IPS-15b (cell line): ENCODE measurements around the gene MANEAL.

Experiments
- H3K27me3 ChIP-seq: one replicate; pipeline ENCODE4 v1.6.1; 2013; ENCODE audit warnings: low read length; ENCODE audit not compliant: control insufficient read depth, insufficient read depth
- H3K36me3 ChIP-seq: one replicate; pipeline ENCODE4 v1.6.1; 2013; ENCODE audit warnings: low read length; ENCODE audit not compliant: control insufficient read depth, insufficient read depth
- H3K4me1 ChIP-seq: one replicate; pipeline ENCODE4 v1.6.1; 2013; ENCODE audit warnings: mild to moderate bottlenecking, low read length; ENCODE audit not compliant: control insufficient read depth, insufficient read depth
- H3K4me3 ChIP-seq: one replicate; pipeline ENCODE4 v1.5.1; 2013; ENCODE audit warnings: low read depth, low read length
- H3K9ac ChIP-seq: one replicate; pipeline ENCODE4 v1.6.1; 2013; ENCODE audit warnings: low read depth, mild to moderate bottlenecking, low read length
- H3K9me3 ChIP-seq: one replicate; pipeline ENCODE4 v1.6.1; 2013; ENCODE audit warnings: mild to moderate bottlenecking, low read length; ENCODE audit not compliant: control insufficient read depth, insufficient read depth

Gene MANEAL

DNA sequence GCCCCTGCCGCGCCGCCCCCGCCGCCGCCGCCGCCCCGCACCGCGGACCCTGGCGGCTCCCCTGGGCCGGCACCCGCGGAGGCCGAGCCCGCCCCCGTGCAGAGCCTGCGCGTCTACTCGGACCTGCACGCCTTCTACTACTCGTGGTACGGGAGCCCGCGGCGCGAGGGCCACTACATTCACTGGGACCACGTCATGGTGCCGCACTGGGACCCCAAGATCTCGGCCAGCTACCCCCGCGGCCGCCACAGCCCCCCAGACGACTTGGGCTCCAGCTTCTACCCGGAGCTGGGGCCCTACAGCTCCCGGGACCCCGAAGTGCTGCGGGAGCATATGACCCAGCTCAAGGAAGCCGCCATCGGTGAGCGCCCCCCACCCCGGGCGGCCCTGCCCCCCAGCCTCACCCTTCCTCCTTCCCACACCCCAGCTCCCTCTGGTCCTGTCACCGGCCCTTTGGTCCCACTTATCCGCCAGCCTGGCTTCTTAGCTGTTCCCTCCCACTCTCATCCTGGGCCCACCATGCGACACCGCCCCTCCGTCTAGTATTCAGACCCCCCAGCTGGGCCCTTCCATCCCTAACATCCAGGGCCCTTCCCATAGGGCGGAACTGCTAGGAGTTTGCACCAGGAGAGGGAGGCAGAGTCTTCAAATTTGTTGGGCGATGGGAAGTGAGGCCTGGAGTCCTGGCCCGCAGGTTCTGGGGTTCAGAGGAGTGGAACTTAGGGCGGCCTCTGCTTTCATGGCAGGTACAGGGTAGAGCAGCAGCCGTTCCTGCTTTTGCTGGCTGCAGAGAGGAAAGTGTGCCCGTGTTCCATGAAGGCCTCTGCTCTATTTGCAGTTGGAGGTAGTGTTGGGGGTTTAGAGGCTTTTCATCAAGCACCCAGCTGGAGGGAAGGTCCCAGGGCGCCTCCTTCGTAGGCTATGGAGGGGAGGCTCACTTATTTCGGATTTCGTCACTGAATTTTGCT is 1.0 kb downstream of the MANEAL start:
- Histone ChIP-seq H3K4me3 (peak overlapping the region; percentile 57), H3K36me3 (peaks cover under 1% of the 10 kb centered on the region), H3K4me1 (no peaks in the 10 kb centered on the region), H3K27me3 (peaks cover 35% of the 10 kb centered on the region), H3K9me3 (no peaks in the 10 kb centered on the region), H3K9ac (no peak overlapping the region)

DNA sequence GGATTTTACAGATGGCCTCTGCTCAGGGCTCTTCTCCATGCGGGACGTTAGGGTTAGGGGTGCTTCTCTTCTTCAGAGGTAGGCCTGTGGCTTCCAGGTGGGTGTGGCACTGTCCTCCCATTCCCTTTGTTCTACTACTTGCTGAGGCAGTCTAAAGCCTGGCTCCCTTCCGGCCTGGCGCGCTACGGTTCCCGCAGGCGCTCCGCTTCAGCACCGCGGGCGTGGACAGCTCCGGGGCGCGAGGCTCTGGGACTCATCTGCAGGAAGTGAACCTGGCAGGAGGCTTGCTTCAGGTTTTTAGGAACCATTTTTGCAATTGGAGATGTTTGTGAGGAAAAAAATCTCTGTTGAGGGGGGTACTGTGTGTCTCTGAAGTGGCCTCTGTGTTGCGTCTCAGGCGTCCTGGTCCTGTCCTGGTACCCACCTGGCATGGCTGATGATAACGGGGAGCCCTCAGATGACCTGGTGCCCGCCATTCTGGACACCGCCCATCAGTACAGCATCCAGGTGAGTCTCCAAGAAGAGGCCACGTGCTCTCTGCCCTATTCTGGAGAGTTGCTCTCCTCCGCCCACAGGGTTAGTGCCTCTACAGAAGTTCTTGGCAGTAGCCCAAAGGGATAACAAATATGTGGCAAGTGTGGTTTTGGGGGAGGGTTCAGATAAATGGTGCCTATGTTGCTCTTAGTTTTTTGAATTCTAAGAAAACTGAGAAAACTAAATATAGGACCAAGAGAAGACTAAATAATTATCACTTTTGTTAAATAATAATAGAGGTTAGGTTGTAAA is 1.9 kb downstream of the MANEAL start:
- H3K36me3 ChIP-seq = peaks cover 9% of the 10 kb centered on the region
- H3K9ac ChIP-seq = no peak overlapping the region
- no peaks in the 10 kb centered on the region for H3K4me1 ChIP-seq
- no peaks in the 10 kb centered on the region for H3K9me3 ChIP-seq
- H3K4me3 ChIP-seq = peak overlapping the region; percentile 57
- H3K27me3 ChIP-seq = peaks cover 32% of the 10 kb centered on the region

DNA sequence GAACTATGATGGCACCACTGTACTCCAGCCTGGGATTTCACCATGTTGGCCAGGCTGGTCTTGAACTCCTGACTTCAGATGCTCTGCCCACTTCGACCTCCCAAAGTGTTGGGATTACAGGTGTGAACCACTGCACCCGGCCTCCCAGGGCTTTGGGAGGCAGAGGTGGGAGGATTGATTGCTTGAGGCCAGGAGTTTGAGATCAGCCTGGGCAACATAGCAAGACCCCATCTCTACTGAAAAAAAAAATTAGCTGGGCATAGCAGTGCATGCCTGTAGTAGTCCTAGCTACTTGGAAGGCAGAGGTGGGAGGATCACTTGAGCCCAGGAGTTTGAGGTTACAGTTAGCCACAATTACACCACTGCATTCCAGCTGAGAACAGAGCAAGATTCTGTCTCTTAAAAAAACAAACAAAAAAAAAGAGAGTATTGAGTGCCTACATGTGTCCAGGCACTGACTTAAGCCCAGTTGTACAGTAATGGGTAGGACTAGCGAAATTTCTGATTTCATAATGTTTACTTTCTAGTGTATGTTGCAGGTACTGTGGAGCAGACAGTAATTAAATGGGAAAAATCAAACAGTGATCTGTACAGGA is 4.2 kb downstream of the MANEAL start:
- Histone ChIP-seq H3K27me3 (peaks cover 11% of the 10 kb centered on the region), H3K4me1 (no peaks in the 10 kb centered on the region), H3K36me3 (peaks cover 18% of the 10 kb centered on the region)

DNA sequence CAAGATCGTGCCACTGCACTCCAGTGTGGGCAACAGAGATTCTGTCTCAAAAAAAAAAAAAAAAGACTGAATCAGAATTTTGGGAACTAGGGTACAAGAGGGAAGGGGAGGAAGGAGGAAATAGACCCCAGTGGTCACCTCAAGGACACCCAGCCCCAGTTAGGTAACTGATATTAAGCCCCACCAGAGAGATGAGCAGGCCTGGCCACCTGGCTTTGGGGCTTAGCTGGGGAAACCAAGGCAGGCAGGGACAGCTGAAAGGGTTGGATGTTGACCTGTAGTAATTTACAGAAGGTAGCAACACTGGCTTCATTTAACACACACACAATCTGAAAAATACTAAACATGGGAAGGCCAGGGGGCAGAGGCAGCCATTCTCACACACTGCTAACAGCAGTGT is 8.8 kb downstream of the MANEAL start:
- H3K9ac ChIP-seq = no peak overlapping the region
- peaks cover 55% of the 10 kb centered on the region for H3K36me3 ChIP-seq
- peaks cover 3% of the 10 kb centered on the region for H3K4me1 ChIP-seq
- H3K27me3 ChIP-seq = no peaks in the 10 kb centered on the region
- H3K9me3 ChIP-seq = no peaks in the 10 kb centered on the region
- no peak overlapping the region for H3K4me3 ChIP-seq

More for the DNA sequence above, 4.2 kb downstream of the MANEAL start:
- H3K4me3 ChIP-seq = no peak overlapping the region
- H3K9ac ChIP-seq = no peak overlapping the region
- H3K9me3 ChIP-seq = no peaks in the 10 kb centered on the region

GRCh38 chr1:37807220-37807554 is 13.5 kb downstream of the MANEAL start:
- peaks cover 3% of the 10 kb centered on the region for H3K4me1 ChIP-seq
- H3K9ac ChIP-seq = peak overlapping the region; percentile 87
- no peaks in the 10 kb centered on the region for H3K27me3 ChIP-seq
- peak overlapping the region; percentile 94 for H3K4me3 ChIP-seq
- H3K36me3 ChIP-seq = peaks cover 41% of the 10 kb centered on the region
- no peaks in the 10 kb centered on the region for H3K9me3 ChIP-seq

DNA sequence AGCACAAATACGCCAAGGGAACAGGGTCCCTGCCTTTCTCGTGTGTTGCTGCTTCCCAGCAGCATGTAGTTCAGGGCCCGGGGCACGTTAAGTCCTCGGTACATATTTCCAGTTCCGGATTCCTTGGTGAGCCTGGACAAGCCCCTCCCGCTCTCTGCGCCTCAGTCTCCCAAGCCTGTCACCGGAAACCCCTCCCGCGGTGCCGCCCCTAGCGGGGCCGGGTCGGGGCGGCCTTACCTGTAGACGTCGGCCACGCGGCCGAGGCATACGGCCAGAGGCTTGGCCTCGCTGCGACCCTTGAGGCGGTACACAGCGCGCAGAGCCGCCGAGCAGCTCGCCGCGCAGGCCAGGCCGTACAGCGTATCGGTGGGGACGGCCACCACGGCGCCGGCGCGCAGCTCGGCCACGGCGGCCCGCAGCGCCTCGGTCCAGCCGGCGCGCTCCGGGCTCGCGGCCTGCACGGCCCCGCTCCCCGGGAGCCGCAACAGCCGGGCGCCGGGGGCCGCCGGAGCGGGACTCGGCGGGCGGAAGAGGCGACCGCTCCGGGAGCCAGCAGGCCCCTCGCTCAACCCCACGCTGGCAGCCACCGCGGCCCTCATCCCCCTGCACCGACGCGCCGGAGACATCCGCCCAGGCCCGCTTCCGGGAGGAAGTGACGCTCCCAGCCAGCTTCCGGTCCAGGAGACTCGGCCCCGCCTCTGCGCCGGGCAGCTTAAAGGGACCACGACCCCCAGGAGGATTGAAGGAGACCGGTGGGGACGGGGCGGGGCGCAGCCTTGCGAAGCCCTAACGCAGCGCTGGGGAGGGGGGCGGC is 14.1 kb downstream of the MANEAL start, which contains the start of the genes C1orf122 and YRDC:
Gene C1orf122 (plus strand): TSS at position 236 of the 814 bp plus-strand sequence. CDS start 615 bp downstream, outside the sequence.
Gene YRDC (minus strand): TSS at position 654 of the 814 bp plus-strand sequence. CDS start 28 bp downstream, at position 626.
- H3K4me1 ChIP-seq = peaks cover 3% of the 10 kb centered on the region
- no peaks in the 10 kb centered on the region for H3K9me3 ChIP-seq
- no peaks in the 10 kb centered on the region for H3K27me3 ChIP-seq
- H3K9ac ChIP-seq = peak within 1 kb of the TSS; percentile 87
- peaks cover 37% of the 10 kb centered on the region for H3K36me3 ChIP-seq
- peak within 1 kb of the TSS; percentile 94 for H3K4me3 ChIP-seq

DNA sequence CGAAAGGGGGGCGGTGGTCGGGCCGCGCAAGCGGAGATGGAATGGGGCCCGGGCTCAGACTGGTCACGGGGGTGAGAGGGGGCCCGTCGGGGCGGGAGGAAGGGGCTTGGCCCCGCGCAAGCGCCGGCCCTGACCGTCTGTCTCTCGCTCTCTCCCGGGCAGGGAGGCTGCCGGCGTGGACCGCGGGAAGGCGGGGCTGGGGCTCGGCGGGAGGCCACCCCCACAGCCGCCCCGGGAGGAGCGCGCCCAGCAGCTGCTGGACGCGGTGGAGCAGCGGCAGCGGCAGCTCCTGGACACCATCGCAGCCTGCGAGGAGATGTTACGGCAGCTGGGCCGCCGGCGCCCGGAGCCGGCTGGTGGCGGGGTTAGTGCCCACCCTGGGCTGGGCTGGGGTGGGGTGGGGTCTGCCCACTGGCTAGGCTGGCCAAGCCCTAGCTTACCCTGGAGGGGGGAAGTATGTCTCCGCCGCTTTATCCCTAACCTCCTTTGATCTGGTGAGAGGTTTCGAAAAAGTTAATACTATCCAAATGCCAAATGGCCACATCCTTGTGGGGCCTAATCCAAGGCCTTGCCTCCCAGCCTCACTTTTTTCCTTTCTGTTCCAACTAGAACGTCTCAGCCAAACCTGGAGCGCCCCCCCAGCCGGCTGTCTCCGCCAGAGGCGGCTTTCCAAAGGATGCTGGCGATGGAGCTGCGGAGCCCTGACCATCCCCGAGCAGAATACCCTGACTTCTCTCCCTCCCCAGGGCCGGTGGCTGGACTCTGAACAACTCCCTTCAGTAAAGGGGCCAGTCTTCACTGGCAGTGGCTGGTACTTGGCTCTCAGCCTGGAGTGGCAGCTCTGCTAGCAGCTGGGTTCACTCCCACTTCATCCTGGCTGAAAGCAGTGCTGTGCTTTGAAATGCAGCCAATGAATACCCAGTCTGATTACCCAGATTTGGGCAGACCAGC is 15.0 kb downstream of the MANEAL start:
- no peaks in the 10 kb centered on the region for H3K27me3 ChIP-seq
- no peaks in the 10 kb centered on the region for H3K9me3 ChIP-seq
- H3K36me3 ChIP-seq = peaks cover 30% of the 10 kb centered on the region
- peaks cover 3% of the 10 kb centered on the region for H3K4me1 ChIP-seq
- peak overlapping the region; percentile 9 for H3K9ac ChIP-seq
- peak overlapping the region; percentile 94 for H3K4me3 ChIP-seq

GRCh38 chr1:37809942-37810341 is 16.3 kb downstream of the MANEAL start:
- H3K9ac ChIP-seq = no peak overlapping the region
- H3K27me3 ChIP-seq = no peaks in the 10 kb centered on the region
- H3K4me1 ChIP-seq = peaks cover 3% of the 10 kb centered on the region
- peaks cover 18% of the 10 kb centered on the region for H3K36me3 ChIP-seq
- H3K4me3 ChIP-seq = no peak overlapping the region
- H3K9me3 ChIP-seq = no peaks in the 10 kb centered on the region

GRCh38 chr1:37811027-37811655 is 17.5 kb downstream of the MANEAL start:
- H3K27me3 ChIP-seq = no peaks in the 10 kb centered on the region
- peaks cover 6% of the 10 kb centered on the region for H3K36me3 ChIP-seq
- no peak overlapping the region for H3K9ac ChIP-seq
- no peak overlapping the region for H3K4me3 ChIP-seq
- H3K4me1 ChIP-seq = peaks cover 3% of the 10 kb centered on the region
- H3K9me3 ChIP-seq = no peaks in the 10 kb centered on the region
